ENCODE results near the gene CAPNS1. TPM values are rescaled to one million over a fixed set of nuclear protein-coding genes. Genes with fewer than 3 reads are reported as not detected.

The CAPNS1 gene
- total RNA-seq, 1 donor = 400 TPM

- Histone ChIP-seq H3K4me3 (ENCODE audit: insufficient read depth, low read length) (no peak overlapping the region), H3K4me2 (ENCODE audit: insufficient read depth, low read length) (no peak overlapping the region), H3K36me3 (ENCODE audit: insufficient read depth, low read length) (peaks cover 32% of the 10 kb centered on the region), H3K4me1 (ENCODE audit: insufficient read depth, low read length) (no peaks in the 10 kb centered on the region), H3K79me2 (ENCODE audit: insufficient read depth, low read length) (no peaks in the 10 kb centered on the region), H3K27ac (ENCODE audit: low read depth, low read length) (no peak overlapping the region), H3K27me3 (ENCODE audit: insufficient read depth, low read length) (no peaks in the 10 kb centered on the region), H2AFZ (ENCODE audit: low read length) (peak overlapping the region; percentile 56), H3K9me3 (ENCODE audit: low read depth, low read length) (no peaks in the 10 kb centered on the region), H4K20me1 (ENCODE audit: insufficient read depth, low read length) (no peaks in the 10 kb centered on the region)
- no peak for DNase-seq (ENCODE audit: insufficient read length, low spot score, missing footprints)
- TF ChIP-seq CTCF (IDR thresholded peaks at IDR 0.05; ENCODE audit: extremely low read depth, low read depth, low read length) = no peak
These were observed 46.7 kb upstream of the CAPNS1 start for GRCh38 chr19:36093146-36093662.

GRCh38 chr19:36093687-36094086 is 46.2 kb upstream of the CAPNS1 start:
- Histone ChIP-seq H3K27me3 (ENCODE audit: insufficient read depth, low read length) (no peaks in the 10 kb centered on the region), H3K27ac (ENCODE audit: low read depth, low read length) (no peak overlapping the region), H3K79me2 (ENCODE audit: insufficient read depth, low read length) (no peaks in the 10 kb centered on the region), H3K36me3 (ENCODE audit: insufficient read depth, low read length) (peaks cover 27% of the 10 kb centered on the region), H2AFZ (ENCODE audit: low read length) (peak overlapping the region; percentile 56), H4K20me1 (ENCODE audit: insufficient read depth, low read length) (no peaks in the 10 kb centered on the region), H3K9me3 (ENCODE audit: low read depth, low read length) (no peaks in the 10 kb centered on the region), H3K4me3 (ENCODE audit: insufficient read depth, low read length) (no peak overlapping the region), H3K4me2 (ENCODE audit: insufficient read depth, low read length) (no peak overlapping the region), H3K4me1 (ENCODE audit: insufficient read depth, low read length) (no peaks in the 10 kb centered on the region)
- no peak for TF ChIP-seq CTCF (IDR thresholded peaks at IDR 0.05; ENCODE audit: extremely low read depth, low read depth, low read length)
- no peak for DNase-seq (ENCODE audit: insufficient read length, low spot score, missing footprints)

GRCh38 chr19:36097036-36097435 is 42.8 kb upstream of the CAPNS1 start:
- H3K27ac ChIP-seq (ENCODE audit: low read depth, low read length) = no peak overlapping the region
- peaks cover 33% of the 10 kb centered on the region for H3K36me3 ChIP-seq (ENCODE audit: insufficient read depth, low read length)
- H3K79me2 ChIP-seq (ENCODE audit: insufficient read depth, low read length) = no peaks in the 10 kb centered on the region
- DNase-seq (ENCODE audit: insufficient read length, low spot score, missing footprints) = peak; percentile 59
- H3K27me3 ChIP-seq (ENCODE audit: insufficient read depth, low read length) = no peaks in the 10 kb centered on the region
- no peak overlapping the region for H3K4me2 ChIP-seq (ENCODE audit: insufficient read depth, low read length)
- no peaks in the 10 kb centered on the region for H4K20me1 ChIP-seq (ENCODE audit: insufficient read depth, low read length)
- H3K4me3 ChIP-seq (ENCODE audit: insufficient read depth, low read length) = no peak overlapping the region
- no peaks in the 10 kb centered on the region for H3K9me3 ChIP-seq (ENCODE audit: low read depth, low read length)
- no peak for TF ChIP-seq CTCF (IDR thresholded peaks at IDR 0.05; ENCODE audit: extremely low read depth, low read depth, low read length)
- H2AFZ ChIP-seq (ENCODE audit: low read length) = no peak overlapping the region
- no peaks in the 10 kb centered on the region for H3K4me1 ChIP-seq (ENCODE audit: insufficient read depth, low read length)

- Histone ChIP-seq H3K36me3 (ENCODE audit: insufficient read depth, low read length) (peaks cover 27% of the 10 kb centered on the region), H3K27ac (ENCODE audit: low read depth, low read length) (no peak overlapping the region), H4K20me1 (ENCODE audit: insufficient read depth, low read length) (no peaks in the 10 kb centered on the region), H3K27me3 (ENCODE audit: insufficient read depth, low read length) (no peaks in the 10 kb centered on the region), H3K4me2 (ENCODE audit: insufficient read depth, low read length) (no peak overlapping the region), H3K79me2 (ENCODE audit: insufficient read depth, low read length) (no peaks in the 10 kb centered on the region), H3K9me3 (ENCODE audit: low read depth, low read length) (no peaks in the 10 kb centered on the region), H2AFZ (ENCODE audit: low read length) (no peak overlapping the region), H3K4me3 (ENCODE audit: insufficient read depth, low read length) (no peak overlapping the region), H3K4me1 (ENCODE audit: insufficient read depth, low read length) (no peaks in the 10 kb centered on the region)
- peak; percentile 71 for DNase-seq (ENCODE audit: insufficient read length, low spot score, missing footprints)
- no peak for TF ChIP-seq CTCF (IDR thresholded peaks at IDR 0.05; ENCODE audit: extremely low read depth, low read depth, low read length)
These were observed 40.6 kb upstream of the CAPNS1 start for GRCh38 chr19:36099166-36099785.

All from osteoblast (primary cell).